Measurements from ENCODE around the gene SPACA6. TPM values are rescaled to one million over a fixed set of nuclear protein-coding genes. Genes with fewer than 3 reads are reported as not detected.

Gene SPACA6
- total RNA-seq, 4 donors from 2014 or later, result 9.7 to 112 (median 22.5) TPM

- peak overlapping the region; percentile 89 to 90 for H3K27ac ChIP-seq
- TF ChIP-seq POLR2A (IDR thresholded peaks at IDR 0.05), result no peak
- TF ChIP-seq CTCF (IDR thresholded peaks at IDR 0.05), result no peak
- H3K9me3 ChIP-seq, result no peaks in the 10 kb centered on the region
- intact Hi-C loops (cut with DNase I; ENCODE audit: low total_unique reads), result no loop called here
- no peaks in the 10 kb centered on the region for H3K27me3 ChIP-seq
- no peaks in the 10 kb centered on the region for H3K36me3 ChIP-seq
- H3K4me1 ChIP-seq, result no peaks in the 10 kb centered on the region
- no peak for DNase-seq
- no peak overlapping the region for H3K4me3 ChIP-seq
Observed at GRCh38 chr19:51701468-51702100, 8.5 kb downstream of the SPACA6 start.

GRCh38 chr19:51702103-51702824 lies 9.1 kb downstream of the SPACA6 start:
- TF ChIP-seq CTCF (IDR thresholded peaks at IDR 0.05) (no peak), POLR2A (IDR thresholded peaks at IDR 0.05) (peak in 1 of 2 donors; percentile 15)
- DNase-seq, result peak; percentile 84 to 88
- H3K4me1 ChIP-seq, result no peaks in the 10 kb centered on the region
- no peaks in the 10 kb centered on the region for H3K9me3 ChIP-seq
- no peaks in the 10 kb centered on the region for H3K27me3 ChIP-seq
- intact Hi-C loops (cut with DNase I; ENCODE audit: low total_unique reads), result no loop called here
- peak overlapping the region; percentile 89 to 90 for H3K27ac ChIP-seq
- no peaks in the 10 kb centered on the region for H3K36me3 ChIP-seq
- no peak overlapping the region for H3K4me3 ChIP-seq

- Histone ChIP-seq H3K27ac (peak overlapping the region; percentile 89 to 90), H3K4me1 (no peaks in the 10 kb centered on the region), H3K27me3 (no peaks in the 10 kb centered on the region), H3K36me3 (no peaks in the 10 kb centered on the region), H3K9me3 (no peaks in the 10 kb centered on the region), H3K4me3 (no peak overlapping the region)
- intact Hi-C loops (cut with DNase I; ENCODE audit: low total_unique reads), result no loop called here
- no peak for TF ChIP-seq POLR2A (IDR thresholded peaks at IDR 0.05)
- no peak for TF ChIP-seq CTCF (IDR thresholded peaks at IDR 0.05)
- DNase-seq, result peak; percentile 48 to 51
Observed at GRCh38 chr19:51702825-51703574, 9.9 kb downstream of the SPACA6 start.

GRCh38 chr19:51703575-51704515 lies 10.7 kb downstream of the SPACA6 start:
- TF ChIP-seq CTCF (IDR thresholded peaks at IDR 0.05), result peak; percentile 44 to 59 (median 59)
- peak; percentile 49 to 76 for TF ChIP-seq POLR2A (IDR thresholded peaks at IDR 0.05)
- Histone ChIP-seq H3K27me3 (no peaks in the 10 kb centered on the region), H3K27ac (peak overlapping the region; percentile 89 to 90), H3K36me3 (no peaks in the 10 kb centered on the region), H3K4me3 (peak overlapping the region; percentile 58 to 61), H3K9me3 (no peaks in the 10 kb centered on the region), H3K4me1 (no peaks in the 10 kb centered on the region)
- DNase-seq, result peak; percentile 98
- intact Hi-C loops (cut with DNase I; ENCODE audit: low total_unique reads), result no loop called here

All from uterus (tissue), 4 donors.